Loucy (cell line): ENCODE measurements around the gene MINPP1.

ENCODE experiments used
- EZH2phosphoT487 ChIP-seq: fragments of 200-600 bp; IDR thresholded peaks from 2 replicates; pipeline ENCODE4 v1.6.1; 2018; ENCODE audit warnings: antibody characterized with exemption, mild to moderate bottlenecking, moderate library complexity, borderline replicate concordance
- TF ChIP-seq, protein P1 (sequence below): fragments of 200-600 bp; sonication (generic); conservative IDR thresholded peaks from 2 replicates; pipeline ENCODE4 v1.5.1; 2014; ENCODE audit warnings: mild to moderate bottlenecking, antibody characterized with exemption, low read length

- TF ChIP-seq, protein P1, sequence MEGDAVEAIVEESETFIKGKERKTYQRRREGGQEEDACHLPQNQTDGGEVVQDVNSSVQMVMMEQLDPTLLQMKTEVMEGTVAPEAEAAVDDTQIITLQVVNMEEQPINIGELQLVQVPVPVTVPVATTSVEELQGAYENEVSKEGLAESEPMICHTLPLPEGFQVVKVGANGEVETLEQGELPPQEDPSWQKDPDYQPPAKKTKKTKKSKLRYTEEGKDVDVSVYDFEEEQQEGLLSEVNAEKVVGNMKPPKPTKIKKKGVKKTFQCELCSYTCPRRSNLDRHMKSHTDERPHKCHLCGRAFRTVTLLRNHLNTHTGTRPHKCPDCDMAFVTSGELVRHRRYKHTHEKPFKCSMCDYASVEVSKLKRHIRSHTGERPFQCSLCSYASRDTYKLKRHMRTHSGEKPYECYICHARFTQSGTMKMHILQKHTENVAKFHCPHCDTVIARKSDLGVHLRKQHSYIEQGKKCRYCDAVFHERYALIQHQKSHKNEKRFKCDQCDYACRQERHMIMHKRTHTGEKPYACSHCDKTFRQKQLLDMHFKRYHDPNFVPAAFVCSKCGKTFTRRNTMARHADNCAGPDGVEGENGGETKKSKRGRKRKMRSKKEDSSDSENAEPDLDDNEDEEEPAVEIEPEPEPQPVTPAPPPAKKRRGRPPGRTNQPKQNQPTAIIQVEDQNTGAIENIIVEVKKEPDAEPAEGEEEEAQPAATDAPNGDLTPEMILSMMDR, result no peak
- no peak for TF ChIP-seq EZH2phosphoT487
Observed at GRCh38 chr10:87593702-87594101, 89.0 kb downstream of the MINPP1 start.
